CD14-positive monocyte (primary cell): ENCODE measurements around the gene GALK2. TPM values are rescaled to one million over a fixed set of nuclear protein-coding genes. Genes with fewer than 3 reads are reported as not detected.

Experiments
- DNase-seq, 3 donors: peaks; one replicate each; pipeline ENCODE4 v3.0.0-alpha.2; 2011 to 2022
- H2AFZ ChIP-seq: 2 replicates; pipeline ENCODE4 v1.6.0; 2012; ENCODE audit warnings: mild to moderate bottlenecking, low read depth, low read length, inconsistent platforms; ENCODE audit not compliant: insufficient read depth, poor library complexity, severe bottlenecking
- H3K27ac ChIP-seq, 2 donors: 1 replicate in 1 of 2; 2 replicates in 1 of 2; pipeline ENCODE4 v1.5.1; 2012 to 2013; ENCODE audit warnings: low read length in 2 of 2, control low read depth in 1 of 2, inconsistent platforms in 1 of 2, low read depth in 1 of 2, mild to moderate bottlenecking in 1 of 2
- H3K27me3 ChIP-seq, 2 donors: one replicate each; pipeline versions ENCODE4 v1.6.0 to v1.6.1; 2011 to 2013; ENCODE audit warnings: low read length in 2 of 2; ENCODE audit not compliant: control insufficient read depth in 2 of 2, insufficient read depth in 2 of 2
- H3K36me3 ChIP-seq, 2 donors: replicated peaks in 1 of 2; 1 replicate in 1 of 2; 2 replicates in 1 of 2; pipeline versions ENCODE4 v1.5.1 to v1.6.1; 2012 to 2013; ENCODE audit warnings: low read length in 2 of 2, control low read depth in 1 of 2, inconsistent platforms in 1 of 2, mild to moderate bottlenecking in 1 of 2; ENCODE audit not compliant: insufficient read depth in 2 of 2, control insufficient read depth in 1 of 2
- H3K4me1 ChIP-seq, 2 donors: 1 replicate in 1 of 2; 2 replicates in 1 of 2; pipeline versions ENCODE4 v1.5.1 to v1.6.1; 2012 to 2013; ENCODE audit warnings: low read length in 2 of 2, control low read depth in 1 of 2, inconsistent platforms in 1 of 2, mild to moderate bottlenecking in 1 of 2, moderate library complexity in 1 of 2; ENCODE audit not compliant: insufficient read depth in 2 of 2, control insufficient read depth in 1 of 2
- H3K4me2 ChIP-seq: replicated peaks from 2 replicates; pipeline ENCODE3; 2012; ENCODE audit warnings: low read length, moderate library complexity, mild to moderate bottlenecking; ENCODE audit not compliant: poor library complexity, severe bottlenecking; ENCODE audit errors: extremely low read depth
- H3K4me3 ChIP-seq, 3 experiments: fragments of 200-600 bp in 1 of 3; sonication (generic) in 1 of 3; replicated peaks in 1 of 3; 1 replicate in 2 of 3; 2 replicates in 1 of 3; pipeline ENCODE4 v1.5.1; 2011 to 2013; ENCODE audit warnings: low read length in 3 of 3, mild to moderate bottlenecking in 3 of 3, control low read depth in 2 of 3, low read depth in 2 of 3, inconsistent platforms in 1 of 3, moderate library complexity in 1 of 3
- H3K79me2 ChIP-seq: 2 replicates; pipeline ENCODE4 v1.6.0; 2012; ENCODE audit warnings: mild to moderate bottlenecking, control low read depth, inconsistent platforms, low read length, moderate library complexity; ENCODE audit not compliant: insufficient read depth
- H3K9ac ChIP-seq: 2 replicates; pipeline ENCODE4 v1.6.0; 2017; ENCODE audit warnings: low read length, mild to moderate bottlenecking; ENCODE audit not compliant: insufficient read depth, poor library complexity, severe bottlenecking
- H3K9me3 ChIP-seq, 2 donors: replicated peaks in 1 of 2; 1 replicate in 1 of 2; 2 replicates in 1 of 2; pipeline versions ENCODE4 v1.5.1 to v1.6.1; 2012 to 2013; ENCODE audit warnings: low read length in 2 of 2, control low read depth in 1 of 2; ENCODE audit not compliant: control insufficient read depth in 1 of 2, insufficient read depth in 1 of 2
- H4K20me1 ChIP-seq: 2 replicates; pipeline ENCODE4 v1.6.0; 2012; ENCODE audit warnings: mild to moderate bottlenecking, low read length, control low read depth, moderate library complexity; ENCODE audit not compliant: insufficient read depth
- H3K27ac Mint-ChIP-seq, 7 donors: one replicate each; pipeline ENCODE4 v1.8.0; 2020; ENCODE audit warnings: mild to moderate bottlenecking in 7 of 7, mixed read lengths in 7 of 7, moderate library complexity in 6 of 7, inconsistent platforms in 2 of 7
- H3K27me3 Mint-ChIP-seq, 3 donors: one replicate each; pipeline ENCODE4 v1.8.0; 2021 to 2022; ENCODE audit warnings: low read depth in 3 of 3, mild to moderate bottlenecking in 3 of 3, mixed read lengths in 3 of 3, moderate library complexity in 3 of 3, inconsistent platforms in 1 of 3
- H3K36me3 Mint-ChIP-seq, 2 donors: one replicate each; pipeline ENCODE4 v1.8.0; 2020; ENCODE audit warnings: mixed read lengths in 2 of 2, inconsistent platforms in 1 of 2, mild to moderate bottlenecking in 1 of 2
- H3K4me1 Mint-ChIP-seq: one replicate; pipeline ENCODE4 v1.8.0; 2020; ENCODE audit warnings: mild to moderate bottlenecking, mixed read lengths
- H3K4me3 Mint-ChIP-seq, 2 donors: one replicate each; pipeline ENCODE4 v1.8.0; 2020; ENCODE audit warnings: mild to moderate bottlenecking in 2 of 2, mixed read lengths in 2 of 2, moderate library complexity in 1 of 2
- H3K9me3 Mint-ChIP-seq, 7 donors: one replicate each; pipeline ENCODE4 v1.8.0; 2020 to 2022; ENCODE audit warnings: mixed read lengths in 7 of 7, mild to moderate bottlenecking in 6 of 7, moderate library complexity in 6 of 7, inconsistent platforms in 2 of 7
- CTCF ChIP-seq: fragments of 200-600 bp; IDR thresholded peaks from one replicate; pipeline ENCODE4 v1.8.0; 2022; ENCODE audit warnings: antibody characterized with exemption, mild to moderate bottlenecking
- WGBS: methylation state at CpG from one replicate; pipeline ENCODE4 v1.1.5; 2013; ENCODE audit warnings: missing lambda C conversion rate; ENCODE audit not compliant: insufficient coverage; 5-methylcytosine and 5-hydroxymethylcytosine counted together
- intact Hi-C, 2 donors: fragments of 100-400 bp; cut with micrococcal nuclease; formaldehyde crosslinking; loops; one replicate each; pipeline versions ENCODE4 v1.15.0 to v1.15.1; 2023
- polyA plus RNA-seq, 3 donors: library from polyadenylated mRNA; depleted of rRNA in 1 of 3; unstranded in 2 of 3; stranded (reverse) in 1 of 3; fragments of 300-500 nt in 2 of 3; fragments of >200 nt in 1 of 3; fragmentation: Illumina TruSeq in 2 of 3; gene quantifications; 1 replicate in 2 of 3; 2 replicates in 1 of 3; pipeline ENCODE4 v1.2.3, GENCODE V29; 2012 to 2021

GALK2 gene
- polyA plus RNA-seq, 3 donors = 14.2 to 16.9 (median 14.5) TPM

GRCh38 chr15:49273734-49274318 is 103.8 kb downstream of the GALK2 start:
- Histone ChIP-seq H3K9ac (no peak overlapping the region), H3K27me3 (no peaks in the 10 kb centered on the region), H3K27ac (no peak overlapping the region), H3K79me2 (no peaks in the 10 kb centered on the region), H3K4me1 (no peaks in the 10 kb centered on the region), H3K4me3 (no peak overlapping the region), H2AFZ (no peak overlapping the region), H4K20me1 (no peaks in the 10 kb centered on the region), H3K4me2 (no peak overlapping the region), H3K9me3 (no peaks in the 10 kb centered on the region), H3K36me3 (peaks cover 2 to 38% of the 10 kb centered on the region in 2 donors)
- WGBS = no CpG with 5 or more reads among the region's 2 CpGs
- no peak for TF ChIP-seq CTCF
- no peak for DNase-seq
- Mint-ChIP-seq H3K4me1 (peaks cover 4% of the 10 kb centered on the region), H3K27me3 (peaks cover 0 to 2% (median 0%) of the 10 kb centered on the region in 3 donors), H3K36me3 (peaks cover 14 to 25% of the 10 kb centered on the region in 2 donors), H3K27ac (peak overlapping the region in 2 of 7 donors; percentile 20 to 30), H3K9me3 (peaks cover 0 to 3% (median 2%) of the 10 kb centered on the region in 7 donors), H3K4me3 (no peak overlapping the region)
- intact Hi-C loops = no loop called here

DNA sequence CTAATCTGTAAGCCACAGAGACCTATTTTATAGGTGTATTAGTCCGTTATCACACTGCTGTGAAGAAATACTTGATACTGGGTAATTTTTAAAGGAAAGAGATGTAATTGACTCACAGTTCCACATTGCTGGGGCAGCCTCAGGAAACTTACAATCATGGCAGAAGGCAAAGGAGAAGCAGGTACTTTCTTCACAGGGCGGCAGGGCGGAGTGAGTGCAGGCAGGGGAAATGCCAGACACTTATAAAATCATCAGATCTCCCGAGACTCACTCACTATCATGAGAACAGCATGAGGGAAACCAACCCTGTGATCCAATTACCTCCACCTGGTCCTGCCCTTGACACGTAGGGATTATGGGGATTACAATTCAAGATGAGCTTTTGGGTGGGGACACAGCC is 108.7 kb downstream of the GALK2 start:
- Mint-ChIP-seq H3K9me3 (peaks cover 0 to 3% (median 2%) of the 10 kb centered on the region in 7 donors), H3K4me1 (peaks cover 3% of the 10 kb centered on the region), H3K27ac (no peak overlapping the region), H3K36me3 (peaks cover 20 to 34% of the 10 kb centered on the region in 2 donors), H3K4me3 (no peak overlapping the region), H3K27me3 (no peaks in the 10 kb centered on the region)
- 100% methylated on average over 1 of the region's 5 CpGs for WGBS
- Histone ChIP-seq H3K27me3 (no peaks in the 10 kb centered on the region), H3K27ac (no peak overlapping the region), H3K4me1 (no peaks in the 10 kb centered on the region), H3K9me3 (no peaks in the 10 kb centered on the region), H3K4me2 (no peak overlapping the region), H2AFZ (no peak overlapping the region), H4K20me1 (no peaks in the 10 kb centered on the region), H3K9ac (no peak overlapping the region), H3K79me2 (no peaks in the 10 kb centered on the region), H3K36me3 (peaks cover 8 to 34% of the 10 kb centered on the region in 2 donors), H3K4me3 (no peak overlapping the region)
- no peak for TF ChIP-seq CTCF
- DNase-seq = no peak
- intact Hi-C loops = no loop called here
